Erythroblast (primary cell): ENCODE results near the gene SECISBP2.

ENCODE experiments used
- GATA1 ChIP-seq: IDR thresholded peaks from 2 replicates; pipeline ENCODE4 v1.6.1; 2011; ENCODE audit warnings: low read depth, mild to moderate bottlenecking, control low read depth, low read length, moderate library complexity
- POLR2A ChIP-seq: IDR thresholded peaks from 2 replicates; pipeline ENCODE4 v1.6.1; 2011; ENCODE audit warnings: mild to moderate bottlenecking, low read length

GRCh38 chr9:89345476-89345875 lies 27.2 kb downstream of the SECISBP2 start:
- TF ChIP-seq POLR2A: no peak
- TF ChIP-seq GATA1: no peak
